Globus pallidus (tissue), 1 donor: Measurements from ENCODE around the gene SLC25A5.
"Not testable (repeated sequence)": the region's sequence is repeated elsewhere in the genome, so short reads cannot be mapped to it uniquely, and the experiment has no call there.

Experiments
- DNase-seq: peaks from one replicate; pipeline ENCODE4 v3.0.0-alpha.2; 2015; ENCODE audit warnings: low spot score

The SLC25A5 gene

DNA sequence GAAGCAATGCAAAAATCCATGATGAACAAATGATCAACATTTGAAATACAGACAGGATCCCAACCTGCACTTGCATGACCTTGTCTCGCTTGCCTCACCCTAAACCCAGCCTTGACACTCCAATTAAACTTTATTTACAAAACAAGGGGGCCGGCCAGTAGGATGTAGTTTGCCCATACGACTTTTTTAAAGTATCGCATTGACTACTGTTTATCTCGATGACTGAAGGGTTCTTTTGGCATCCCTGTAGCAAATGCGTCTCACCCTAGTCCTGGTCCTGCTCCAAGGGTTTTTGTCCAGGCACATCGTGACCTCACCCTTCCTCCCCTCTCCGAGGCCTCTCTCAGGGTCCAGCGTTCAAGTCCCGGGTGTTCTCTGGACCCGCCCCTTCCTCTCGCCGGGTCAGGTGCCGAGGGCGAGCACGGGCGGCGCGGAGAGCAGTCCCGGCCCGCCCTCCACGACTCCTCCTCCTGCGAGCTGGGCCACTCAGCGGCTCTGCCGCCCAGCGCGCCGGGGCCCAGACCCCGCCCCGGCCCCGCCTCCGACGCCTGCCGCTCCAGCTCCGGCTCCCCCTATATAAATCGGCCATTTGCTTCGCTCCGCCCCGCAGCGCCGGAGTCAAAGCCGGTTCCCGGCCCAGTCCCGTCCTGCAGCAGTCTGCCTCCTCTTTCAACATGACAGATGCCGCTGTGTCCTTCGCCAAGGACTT lies at the start of gene SLC25A5:
Gene SLC25A5, plus strand, starts transcription at position 603 of the 709 bp plus-strand sequence. Its CDS starts 72 bp downstream, at position 675.
- peak; percentile 87 for DNase-seq

DNA sequence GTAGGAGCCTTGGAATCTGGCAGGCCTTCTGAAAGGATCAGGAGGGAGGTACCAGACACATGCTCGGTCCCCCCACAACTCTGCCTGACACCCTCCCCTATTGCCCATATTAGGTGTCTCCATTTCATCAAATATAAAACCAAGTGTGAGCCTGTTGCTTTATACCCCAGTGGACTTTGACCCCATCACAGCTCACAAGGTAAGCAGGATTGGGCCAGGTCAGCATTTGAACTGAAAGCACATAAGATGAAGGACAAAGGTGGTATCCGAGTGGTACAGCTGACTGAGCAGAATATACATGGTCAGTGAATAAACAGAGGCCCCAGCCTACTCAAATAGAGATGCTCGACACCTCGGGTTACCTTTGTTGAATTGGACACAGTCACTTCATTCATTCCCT lies 49.1 kb upstream of the SLC25A5 start:
- no peak for DNase-seq

DNA sequence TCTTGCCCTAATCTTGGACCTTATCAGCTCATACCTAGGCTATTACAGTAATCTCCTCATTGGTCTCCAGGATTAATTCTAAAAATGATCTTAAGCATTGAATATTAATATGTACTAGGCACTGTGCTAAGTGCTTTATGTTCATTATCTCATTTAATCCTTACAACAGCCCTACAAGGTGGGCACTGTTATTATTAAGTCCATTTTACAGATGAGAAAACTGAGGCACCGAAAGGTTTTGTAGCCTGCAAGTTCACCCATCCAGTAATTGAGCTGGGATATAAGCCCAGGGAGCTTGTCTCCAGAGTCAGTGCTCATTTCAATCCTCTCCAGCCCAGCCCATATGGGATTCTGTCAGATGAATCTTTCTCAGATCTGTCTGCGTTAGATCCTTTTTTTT lies 48.3 kb upstream of the SLC25A5 start:
- no peak for DNase-seq

DNA sequence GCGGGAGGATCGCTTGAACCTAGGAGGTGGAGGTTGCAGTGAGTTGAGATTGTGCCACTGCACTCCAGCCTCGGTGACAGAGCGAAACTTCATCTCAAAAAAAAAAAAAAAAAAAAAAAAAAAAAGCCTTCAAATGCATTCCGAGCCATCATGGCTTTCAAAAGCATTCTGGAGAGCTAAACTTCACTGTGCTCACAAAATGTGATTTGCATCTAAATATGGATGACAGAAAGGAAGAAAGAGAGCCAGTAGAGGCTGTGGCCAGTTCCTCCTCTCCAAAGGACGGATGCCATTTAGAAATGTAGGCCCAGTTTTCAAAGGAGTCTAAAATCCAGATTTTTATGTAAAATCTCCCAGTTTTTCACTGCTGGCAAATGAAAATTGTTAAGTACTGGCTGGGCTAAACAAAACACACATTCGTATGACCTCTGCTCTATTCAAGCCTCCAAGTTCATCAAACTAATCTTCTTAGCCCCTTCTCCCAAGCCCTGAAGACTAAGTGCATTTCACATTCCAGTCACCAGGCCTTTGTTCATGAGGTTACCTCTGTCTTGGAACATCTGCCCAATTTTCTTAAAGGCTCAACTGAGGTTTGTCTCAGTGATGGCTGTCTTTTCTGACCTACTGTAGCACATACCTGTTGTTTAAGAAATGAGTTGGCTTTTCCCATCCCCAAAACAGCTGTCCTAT lies 47.1 kb upstream of the SLC25A5 start:
- DNase-seq, result no peak

DNA sequence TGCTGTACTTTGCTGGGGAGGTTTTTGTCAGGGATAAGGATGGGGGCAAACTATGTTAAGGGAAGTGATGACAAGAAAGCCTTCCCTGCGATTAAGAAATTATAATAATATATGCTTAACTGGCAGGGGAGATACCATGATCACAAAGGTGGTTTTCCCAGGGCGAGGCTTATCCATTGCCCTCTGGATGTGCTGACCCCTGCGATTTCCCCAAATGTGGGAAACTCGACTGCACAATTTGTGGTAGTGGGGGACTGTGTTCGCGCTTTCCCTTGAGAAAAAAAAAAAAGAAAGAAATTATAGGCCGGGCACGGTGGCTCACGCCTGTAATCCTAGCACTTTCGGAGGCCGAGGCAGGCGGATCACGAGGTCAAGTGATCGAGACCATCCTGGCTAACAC lies 44.6 kb upstream of the SLC25A5 start:
- DNase-seq, result no peak

GRCh38 chrX:119424999-119425398 lies 43.2 kb upstream of the SLC25A5 start:
- no peak for DNase-seq

GRCh38 chrX:119427024-119427794 lies 41.0 kb upstream of the SLC25A5 start:
- DNase-seq, result peak; percentile 20

- DNase-seq, result no peak
Observed at GRCh38 chrX:119427795-119428185, 40.5 kb upstream of the SLC25A5 start.

DNA sequence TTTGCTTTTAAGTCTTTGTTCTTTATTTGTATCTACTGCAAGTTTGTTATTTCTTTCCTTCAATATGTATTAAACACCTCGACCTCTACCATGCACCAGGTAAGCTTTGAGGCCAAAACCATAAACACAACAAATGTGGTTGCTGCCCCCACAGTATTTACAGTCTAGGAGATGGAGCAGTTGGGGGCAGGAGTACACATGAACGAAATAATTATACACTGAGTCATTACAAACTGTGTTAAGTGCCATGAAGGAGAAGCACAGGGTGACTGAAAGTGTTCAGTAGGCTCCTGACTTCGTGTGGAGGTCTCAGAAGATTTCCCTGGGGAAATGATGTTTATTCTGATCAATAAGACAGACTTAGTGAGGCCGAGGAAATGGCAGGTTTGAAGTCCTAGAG lies 38.8 kb upstream of the SLC25A5 start:
- no peak for DNase-seq

DNA sequence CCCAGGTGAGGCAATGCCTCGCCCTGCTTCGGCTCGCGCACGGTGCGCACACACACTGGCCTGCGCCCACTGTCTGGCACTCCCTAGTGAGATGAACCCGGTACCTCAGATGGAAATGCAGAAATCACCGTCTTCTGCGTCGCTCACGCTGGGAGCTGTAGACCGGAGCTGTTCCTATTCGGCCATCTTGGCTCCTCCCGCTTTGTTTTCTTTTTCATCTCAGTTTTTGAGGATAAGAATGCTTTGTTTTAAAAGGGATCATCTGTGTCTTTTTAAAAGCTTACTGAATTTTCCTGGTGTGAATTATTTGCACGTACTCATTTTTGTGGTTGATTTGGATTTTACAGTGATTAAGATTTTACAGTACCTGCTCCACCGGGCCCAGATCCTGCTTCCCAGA lies 26.9 kb upstream of the SLC25A5 start:
- DNase-seq, result not testable (repeated sequence)

DNA sequence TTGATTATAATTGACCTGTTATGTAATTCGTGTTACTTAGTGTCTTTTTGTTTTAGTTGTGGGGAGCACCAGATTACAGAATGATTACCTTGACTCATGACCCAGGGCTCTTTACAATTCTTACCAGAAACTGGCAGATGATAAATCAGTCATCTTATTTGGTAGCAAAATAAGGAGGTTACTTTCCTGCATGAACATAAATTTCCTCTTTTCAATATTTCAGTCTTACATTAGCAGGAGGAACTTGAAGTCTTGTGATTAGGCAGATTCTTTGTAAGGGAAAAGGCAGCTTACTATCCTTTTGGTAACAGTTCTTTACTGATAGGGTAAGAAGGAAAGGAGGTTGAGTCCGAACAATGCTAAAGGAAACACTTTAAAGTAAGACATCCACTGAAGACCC lies 26.0 kb upstream of the SLC25A5 start:
- no peak for DNase-seq

DNA sequence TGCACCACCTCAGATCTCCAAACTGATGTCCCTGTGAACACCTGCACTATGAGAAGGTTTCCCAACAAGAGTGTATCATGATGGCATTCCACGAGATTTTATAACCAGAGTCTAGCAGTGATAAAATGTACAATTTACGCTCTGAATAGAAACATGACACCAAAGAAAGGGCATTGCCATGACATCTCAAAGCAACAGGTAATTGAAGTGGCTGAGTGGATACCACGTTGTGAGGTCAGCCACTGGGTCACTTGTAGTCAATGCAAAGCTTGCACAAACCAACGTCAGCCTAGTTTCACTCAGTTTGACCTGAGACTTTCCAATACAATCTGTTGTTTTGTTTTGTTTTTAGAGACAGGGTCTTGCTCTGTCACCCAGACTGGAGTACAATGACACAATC lies 15.0 kb upstream of the SLC25A5 start:
- DNase-seq, result no peak

DNA sequence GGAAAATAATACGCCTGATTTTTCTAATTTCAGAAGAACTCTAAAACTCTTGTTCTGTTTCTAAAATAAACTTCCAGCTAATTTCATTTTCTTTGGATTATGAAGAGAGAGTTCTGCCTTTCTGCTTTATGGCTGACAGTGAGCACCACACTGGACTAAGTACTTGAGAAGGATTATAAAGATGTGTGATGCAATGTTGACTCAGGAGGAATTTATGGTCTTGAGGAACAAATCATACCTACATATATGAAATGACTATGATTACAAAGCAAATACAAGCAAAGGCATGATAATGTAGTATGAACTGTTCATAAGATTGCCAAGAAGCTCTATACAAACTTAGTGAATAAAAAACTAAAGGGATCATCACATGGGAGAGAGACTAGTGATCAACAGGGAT lies 13.0 kb upstream of the SLC25A5 start:
- no peak for DNase-seq

DNA sequence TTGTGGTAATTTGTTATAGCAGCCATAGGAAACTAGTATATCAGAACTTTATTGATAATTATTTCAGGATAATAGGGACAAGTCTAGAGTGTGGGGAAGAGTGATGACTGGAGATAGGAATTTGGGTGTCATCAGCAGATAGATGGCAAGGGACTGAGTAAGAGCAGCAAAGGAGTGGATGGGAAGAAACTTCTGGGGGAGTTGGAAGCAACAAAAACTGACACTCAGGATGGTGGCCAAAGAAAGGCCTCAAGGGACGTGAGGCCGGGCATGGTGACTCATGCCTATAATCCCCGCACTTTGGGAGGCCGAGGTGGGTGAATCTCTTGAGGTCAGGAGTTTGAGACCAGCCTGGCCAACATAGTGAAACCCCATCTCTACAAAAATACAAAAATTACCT lies 9.1 kb upstream of the SLC25A5 start:
- DNase-seq, result no peak

DNA sequence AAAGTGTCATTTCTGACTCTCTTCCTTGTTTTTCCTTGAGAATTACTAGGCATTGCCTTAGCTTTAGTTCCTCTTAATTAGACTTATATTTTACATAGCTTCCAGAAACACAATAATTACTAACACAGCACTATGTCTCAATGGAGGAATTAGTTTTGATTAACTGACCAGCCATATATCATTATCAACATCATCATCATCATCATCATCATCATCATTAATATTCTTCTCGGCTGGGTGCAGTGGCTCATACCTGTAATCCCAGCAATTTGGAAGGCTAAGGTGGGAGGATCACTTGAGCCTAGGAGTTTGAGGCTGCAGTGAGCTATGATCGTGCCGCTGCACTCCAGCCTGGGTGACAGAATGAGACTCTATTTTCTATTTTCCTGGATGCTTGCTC lies 2.7 kb upstream of the SLC25A5 start:
- DNase-seq, result no peak

- DNase-seq, result no peak
Observed at GRCh38 chrX:119466970-119467369, 1.3 kb upstream of the SLC25A5 start.

GRCh38 chrX:119467433-119467832 lies 811 bp upstream of the SLC25A5 start:
- DNase-seq, result no peak

DNA sequence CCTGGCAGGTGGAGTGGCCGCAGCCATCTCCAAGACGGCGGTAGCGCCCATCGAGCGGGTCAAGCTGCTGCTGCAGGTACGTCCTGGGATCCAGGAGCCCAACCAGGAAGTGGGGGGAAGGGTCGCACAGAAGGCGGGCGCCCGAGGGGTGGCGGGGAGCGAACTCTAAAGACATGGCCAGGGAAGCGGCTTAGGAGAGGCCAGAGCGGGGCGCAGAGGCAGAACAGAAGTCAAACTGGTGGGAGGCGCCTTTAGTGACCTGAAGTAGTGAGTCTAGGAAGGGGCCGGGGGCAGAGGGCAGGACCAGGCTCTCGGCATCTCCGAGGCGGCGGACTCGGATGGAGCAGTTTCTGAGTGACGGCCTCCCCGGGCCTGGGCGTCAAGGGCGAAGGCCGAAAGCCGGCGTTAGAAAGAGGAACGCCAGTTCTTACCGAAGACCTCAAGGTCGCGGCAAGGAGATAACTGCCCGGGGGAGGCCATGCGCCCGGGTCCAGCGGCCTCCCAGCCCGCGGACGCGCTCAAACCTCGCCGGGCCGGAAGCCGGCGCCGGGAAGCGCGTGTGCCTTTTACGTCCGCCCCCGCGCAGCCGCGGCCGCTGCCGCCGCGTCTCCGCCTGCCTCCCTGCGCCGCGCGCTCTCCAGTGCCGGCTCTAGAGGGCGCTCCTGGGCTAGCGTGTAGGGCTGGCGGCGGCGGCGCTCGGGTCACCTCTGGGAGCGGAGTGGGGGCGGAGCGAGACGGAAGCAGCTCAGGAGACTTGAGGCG lies 488 bp downstream of the SLC25A5 start:
- DNase-seq, result peak; percentile 80

- no peak for DNase-seq
Observed at GRCh38 chrX:119469313-119469635, 1.0 kb downstream of the SLC25A5 start.

DNA sequence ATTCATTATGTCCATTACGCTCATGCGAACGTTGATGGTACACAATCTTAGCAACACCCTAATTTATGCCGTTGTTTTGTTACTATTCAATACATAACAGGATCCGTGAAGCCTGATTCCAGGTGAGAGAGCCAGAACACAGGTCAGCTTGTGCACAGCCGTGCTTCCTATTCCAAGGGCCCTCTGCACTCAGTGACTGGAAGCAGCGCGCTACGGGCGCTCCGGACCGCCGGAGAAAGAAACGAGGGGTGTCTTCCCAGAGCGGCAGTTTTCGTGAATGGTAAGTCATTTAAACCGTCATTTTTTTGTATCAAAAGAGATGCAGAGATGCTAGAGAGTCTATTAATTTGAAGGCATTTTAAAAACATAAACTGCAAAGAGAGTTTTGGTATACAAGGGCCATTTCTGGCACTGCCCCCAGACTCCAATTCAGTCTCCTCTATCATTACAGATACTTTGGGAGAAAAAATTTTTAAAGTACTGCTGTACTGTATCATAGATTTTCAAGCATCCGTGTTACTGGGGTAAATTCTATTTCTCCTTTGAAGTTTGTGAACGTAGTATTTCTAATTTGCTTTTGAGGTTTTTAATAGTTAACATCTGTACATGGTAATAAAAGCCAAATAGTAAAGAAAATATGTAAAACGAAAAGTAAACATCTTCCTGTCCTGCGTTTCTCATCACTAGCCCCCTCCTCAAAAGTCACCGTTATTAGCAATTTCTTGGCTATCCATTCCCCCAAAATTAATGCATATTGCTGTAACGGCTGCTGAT lies 6.6 kb downstream of the SLC25A5 start:
- no peak for DNase-seq

DNA sequence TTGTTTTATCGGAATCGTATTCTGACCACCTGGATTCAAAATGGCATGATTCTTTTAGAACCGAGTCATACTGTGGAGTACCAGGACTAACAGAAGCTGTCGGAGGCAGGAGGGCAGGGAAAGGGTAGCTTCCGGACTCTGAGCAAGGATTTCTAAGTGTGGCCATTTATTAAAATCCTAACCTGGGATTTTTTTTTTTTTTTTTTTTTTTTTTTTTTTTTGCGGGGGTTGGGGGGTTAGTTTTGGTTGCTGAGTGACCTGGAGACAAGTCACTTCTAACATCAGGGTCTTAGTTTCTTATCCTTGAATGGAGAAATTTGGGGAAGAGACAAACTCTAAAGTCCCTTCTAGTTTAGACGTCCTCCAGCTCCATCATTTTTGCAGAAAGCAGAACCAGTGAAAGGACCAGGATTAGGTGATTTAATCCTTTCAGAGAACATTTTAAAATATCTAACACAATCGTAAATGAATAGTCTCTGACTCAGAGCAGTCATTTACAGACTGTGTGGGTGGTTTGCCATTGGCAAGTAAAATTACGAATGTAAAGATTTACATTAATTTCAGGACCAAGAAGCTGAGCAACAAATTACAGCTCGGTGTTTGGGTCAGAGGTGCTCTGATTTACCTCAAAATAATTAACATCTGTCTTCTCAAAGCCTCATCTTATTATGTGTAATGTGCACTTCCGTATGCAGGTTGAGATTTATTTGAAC lies 7.3 kb downstream of the SLC25A5 start:
- no peak for DNase-seq
